Upper lobe of left lung (tissue), 6 donors: Measurements from ENCODE around the gene SGO2. TPM values are rescaled to one million over a fixed set of nuclear protein-coding genes. Genes with fewer than 3 reads are reported as not detected.
A peak's percentile ranks its signal among the peaks of the same experiment; 100 is the strongest.

ENCODE experiments used
- ATAC-seq, 2 donors: fragments of 200-7000 bp; cut with Tn5 transposase; one replicate each; pipeline ENCODE4 v1.9.1; 2022; ENCODE audit warnings: mild to moderate bottlenecking in 2 of 2, moderate library complexity in 2 of 2; ENCODE audit not compliant: low FRiP score in 2 of 2
- DNase-seq, 2 donors: peaks; one replicate each; pipeline ENCODE4 v3.0.0-alpha.2; 2019 to 2020
- H3K27ac ChIP-seq, 4 donors: fragments of 200-600 bp; sonication (generic); one replicate each; pipeline ENCODE4 v1.5.1; 2016 to 2019
- H3K27me3 ChIP-seq, 4 donors: fragments of 200-600 bp; sonication (generic); one replicate each; pipeline ENCODE4 v1.5.1; 2017 to 2019
- H3K36me3 ChIP-seq, 4 donors: fragments of 200-600 bp; sonication (generic); one replicate each; pipeline ENCODE4 v1.5.1; 2016 to 2019
- H3K4me1 ChIP-seq, 4 donors: fragments of 200-600 bp; sonication (generic); one replicate each; pipeline ENCODE4 v1.5.1; 2018 to 2019
- H3K4me3 ChIP-seq, 4 donors: fragments of 200-600 bp; sonication (generic); one replicate each; pipeline ENCODE4 v1.5.1; 2017 to 2019; ENCODE audit warnings: mild to moderate bottlenecking in 2 of 4, moderate library complexity in 1 of 4
- H3K9me3 ChIP-seq, 4 donors: fragments of 200-600 bp; sonication (generic); one replicate each; pipeline ENCODE4 v1.5.1; 2018 to 2019
- CTCF ChIP-seq, 6 experiments: fragments of 450-650 bp in 4 of 6; fragments of 200-600 bp in 2 of 6; sonication (generic) in 2 of 6; IDR thresholded peaks; one replicate each; pipeline ENCODE4 v1.5.1; 2016 to 2019; ENCODE audit warnings: antibody characterized with exemption in 6 of 6
- EP300 ChIP-seq, 4 donors: sonication (generic); formaldehyde crosslinking; IDR thresholded peaks; one replicate each; pipeline ENCODE4 v1.5.1; 2017; ENCODE audit warnings: antibody characterized with exemption in 4 of 4, control low read depth in 2 of 4
- POLR2A ChIP-seq, 4 donors: fragments of 450-650 bp; IDR thresholded peaks; one replicate each; pipeline ENCODE4 v1.5.1; 2016 to 2017; ENCODE audit warnings: antibody characterized with exemption in 4 of 4, mild to moderate bottlenecking in 2 of 4
- POLR2AphosphoS5 ChIP-seq, 2 donors: sonication (generic); formaldehyde crosslinking; IDR thresholded peaks; one replicate each; pipeline ENCODE4 v1.5.1; 2017; ENCODE audit warnings: antibody characterized with exemption in 2 of 2
- WGBS, 2 donors: methylation state at CpG; one replicate each; pipeline ENCODE4 v1.1.5; 2017 to 2018; 5-methylcytosine and 5-hydroxymethylcytosine counted together
- total RNA-seq, 6 donors: library from RNA; depleted of rRNA in 4 of 6; stranded (reverse); fragments of >200 nt in 4 of 6; gene quantifications; one replicate each; pipeline versions ENCODE4 v1.1.0 to v1.2.1, GENCODE V29; 2016 to 2021
- donor health status: DM: no; HTN: no; CAD: no; lungs with moderate emphysema.
- donor health status: DM: no; HTN: yes; CAD: no; lungs with severe emphysema.

The SGO2 gene
- total RNA-seq, 6 donors from 2014 or later: 0.55 to 8.3 (median 2.8) TPM

- WGBS, 2 donors: 85 to 99% methylated on average over 2 of the region's 2 CpGs
- DNase-seq: no peak
Measured at GRCh38 chr2:200575957-200576356, 50.0 kb downstream of the SGO2 start.

DNA sequence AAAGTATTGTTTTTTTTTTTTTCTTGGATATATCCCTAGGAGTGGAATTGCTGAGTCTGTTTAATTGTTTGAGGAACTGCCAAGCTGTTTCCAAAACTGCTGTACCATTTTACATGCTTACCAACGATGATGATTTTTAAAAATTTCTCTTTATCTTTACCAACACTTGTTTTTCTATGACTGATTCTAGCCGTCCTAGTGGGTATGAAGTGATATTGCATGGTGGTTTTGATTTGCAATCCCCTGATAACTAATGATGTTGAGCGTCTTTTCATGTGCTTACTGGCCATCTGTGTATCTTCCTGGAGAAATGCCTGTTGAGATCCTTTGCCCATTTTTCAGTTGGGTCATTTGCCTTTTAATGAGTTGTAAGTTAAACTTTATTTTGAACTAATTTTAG is 51.0 kb downstream of the SGO2 start:
- DNase-seq (no peak), ATAC-seq (no peak)
- H3K4me3 ChIP-seq: no peak overlapping the region
- no peaks in the 10 kb centered on the region for H3K9me3 ChIP-seq
- H3K36me3 ChIP-seq: no peaks in the 10 kb centered on the region
- no peaks in the 10 kb centered on the region for H3K4me1 ChIP-seq
- no peaks in the 10 kb centered on the region for H3K27me3 ChIP-seq
- H3K27ac ChIP-seq: no peak overlapping the region
- no peak for TF ChIP-seq POLR2A (IDR thresholded peaks at IDR 0.05)
- TF ChIP-seq POLR2AphosphoS5 (IDR thresholded peaks at IDR 0.05): no peak
- no peak for TF ChIP-seq EP300 (IDR thresholded peaks at IDR 0.05)
- no peak for TF ChIP-seq CTCF (IDR thresholded peaks at IDR 0.05)
- WGBS, 2 donors: 96 to 97% methylated on average over 3 of the region's 3 CpGs

More at GRCh38 chr2:200575957-200576356, 50.0 kb downstream of the SGO2 start:
- no peak for ATAC-seq
- H3K36me3 ChIP-seq: no peaks in the 10 kb centered on the region
- TF ChIP-seq CTCF (IDR thresholded peaks at IDR 0.05) (no peak), POLR2A (IDR thresholded peaks at IDR 0.05) (no peak), POLR2AphosphoS5 (IDR thresholded peaks at IDR 0.05) (no peak), EP300 (IDR thresholded peaks at IDR 0.05) (no peak)
- H3K4me3 ChIP-seq: no peak overlapping the region
- H3K9me3 ChIP-seq: no peaks in the 10 kb centered on the region
- H3K4me1 ChIP-seq: no peaks in the 10 kb centered on the region
- no peaks in the 10 kb centered on the region for H3K27me3 ChIP-seq
- H3K27ac ChIP-seq: no peak overlapping the region

GRCh38 chr2:200578778-200579177 is 52.8 kb downstream of the SGO2 start:
- no peaks in the 10 kb centered on the region for H3K9me3 ChIP-seq
- H3K4me1 ChIP-seq: no peaks in the 10 kb centered on the region
- ATAC-seq: peak; percentile 40 to 70
- H3K36me3 ChIP-seq: no peaks in the 10 kb centered on the region
- WGBS, 2 donors: 76 to 78% methylated on average over 1 of the region's 1 CpG
- DNase-seq: no peak
- no peak overlapping the region for H3K27ac ChIP-seq
- TF ChIP-seq EP300 (IDR thresholded peaks at IDR 0.05) (no peak), CTCF (IDR thresholded peaks at IDR 0.05) (peak in 5 of 6 experiments; percentile 13 to 55 (median 46))
- H3K4me3 ChIP-seq: no peak overlapping the region
- H3K27me3 ChIP-seq: no peaks in the 10 kb centered on the region

- Histone ChIP-seq H3K9me3 (no peaks in the 10 kb centered on the region), H3K36me3 (no peaks in the 10 kb centered on the region), H3K4me3 (no peak overlapping the region), H3K27ac (no peak overlapping the region), H3K27me3 (peaks cover 0 to 2% (median 0%) of the 10 kb centered on the region in 4 donors), H3K4me1 (peaks cover 4 to 14% (median 8%) of the 10 kb centered on the region in 4 donors)
- 85 to 92% methylated on average over 3 of the region's 3 CpGs for WGBS, 2 donors
- ATAC-seq (no peak), DNase-seq (no peak)
- no peak for TF ChIP-seq POLR2A (IDR thresholded peaks at IDR 0.05)
- TF ChIP-seq CTCF (IDR thresholded peaks at IDR 0.05): no peak
- TF ChIP-seq POLR2AphosphoS5 (IDR thresholded peaks at IDR 0.05): no peak
- no peak for TF ChIP-seq EP300 (IDR thresholded peaks at IDR 0.05)
Measured at GRCh38 chr2:200584639-200585038, 58.6 kb downstream of the SGO2 start.

DNA sequence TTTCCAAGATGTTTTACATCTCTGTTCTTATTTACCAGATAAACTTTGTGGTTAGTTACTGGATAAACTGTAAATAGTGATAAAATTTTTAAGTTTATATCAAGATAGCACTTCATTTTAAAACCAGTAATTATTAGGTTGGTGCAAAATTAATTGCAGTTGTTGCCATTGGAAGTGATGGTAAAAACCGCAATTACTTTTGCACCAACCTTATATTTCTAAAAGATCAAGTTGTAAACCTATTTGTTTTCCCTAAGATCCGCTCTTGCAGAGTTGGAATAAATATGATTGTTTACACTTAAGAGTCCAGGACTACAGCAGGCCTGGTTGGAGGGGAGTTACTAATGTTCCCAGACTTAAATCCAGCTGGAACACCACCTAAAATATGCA is 59.3 kb downstream of the SGO2 start:
- Histone ChIP-seq H3K36me3 (no peaks in the 10 kb centered on the region), H3K27me3 (peaks cover 0 to 2% (median 0%) of the 10 kb centered on the region in 4 donors), H3K9me3 (no peaks in the 10 kb centered on the region), H3K4me1 (peaks cover 4 to 14% (median 8%) of the 10 kb centered on the region in 4 donors), H3K4me3 (peak overlapping the region; percentile 2 to 58 (median 49)), H3K27ac (peak overlapping the region in 2 of 4 donors; percentile 68 to 72)
- TF ChIP-seq EP300 (IDR thresholded peaks at IDR 0.05) (no peak), CTCF (IDR thresholded peaks at IDR 0.05) (no peak), POLR2AphosphoS5 (IDR thresholded peaks at IDR 0.05) (no peak), POLR2A (IDR thresholded peaks at IDR 0.05) (no peak)
- no peak for DNase-seq
- no peak for ATAC-seq
- 20 to 24% methylated on average over 2 of the region's 2 CpGs for WGBS, 2 donors
